Stimulated activated CD8-positive, alpha-beta memory T cell treated with anti-CD3 and anti-CD28 coated beads, Interleukin-4, amount 100 ng/mL, for 4 hours (primary cell): ENCODE data around the gene ATL3.
"Not testable (repeated sequence)": the region's sequence is repeated elsewhere in the genome, so short reads cannot be mapped to it uniquely, and the experiment has no call there.

Source experiments
- DNase-seq, 2 donors: peaks; one replicate each; pipeline ENCODE4 v3.0.0-alpha.2; 2020; ENCODE audit warnings: low read depth in 2 of 2, low spot score in 1 of 2

ATL3 gene, protein sequence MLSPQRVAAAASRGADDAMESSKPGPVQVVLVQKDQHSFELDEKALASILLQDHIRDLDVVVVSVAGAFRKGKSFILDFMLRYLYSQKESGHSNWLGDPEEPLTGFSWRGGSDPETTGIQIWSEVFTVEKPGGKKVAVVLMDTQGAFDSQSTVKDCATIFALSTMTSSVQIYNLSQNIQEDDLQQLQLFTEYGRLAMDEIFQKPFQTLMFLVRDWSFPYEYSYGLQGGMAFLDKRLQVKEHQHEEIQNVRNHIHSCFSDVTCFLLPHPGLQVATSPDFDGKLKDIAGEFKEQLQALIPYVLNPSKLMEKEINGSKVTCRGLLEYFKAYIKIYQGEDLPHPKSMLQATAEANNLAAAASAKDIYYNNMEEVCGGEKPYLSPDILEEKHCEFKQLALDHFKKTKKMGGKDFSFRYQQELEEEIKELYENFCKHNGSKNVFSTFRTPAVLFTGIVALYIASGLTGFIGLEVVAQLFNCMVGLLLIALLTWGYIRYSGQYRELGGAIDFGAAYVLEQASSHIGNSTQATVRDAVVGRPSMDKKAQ

GRCh38 chr11:63671322-63672155 lies at the start of gene ATL3:
TSS of gene ATL3 (minus strand) at chr11:63671376. CDS start at chr11:63671335, 41 bp downstream.
- DNase-seq, result peak; percentile 92 to 93

DNA sequence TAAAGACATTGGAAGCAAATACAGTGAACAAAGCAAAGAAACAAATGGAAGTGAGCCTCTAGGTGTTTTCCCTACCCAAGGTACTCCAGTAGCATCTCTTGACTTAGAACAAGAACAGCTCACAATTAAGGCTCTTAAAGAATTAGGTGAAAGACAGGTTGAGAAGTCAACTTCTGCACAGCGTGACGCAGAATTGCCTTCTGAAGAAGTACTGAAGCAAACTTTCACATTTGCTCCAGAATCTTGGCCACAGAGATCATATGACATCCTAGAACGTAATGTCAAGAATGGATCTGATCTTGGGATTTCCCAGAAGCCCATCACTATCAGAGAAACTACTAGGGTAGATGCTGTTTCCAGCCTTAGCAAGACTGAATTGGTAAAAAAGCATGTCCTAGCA lies 49.4 kb upstream of the ATL3 start:
- no peak for DNase-seq

GRCh38 chr11:63719987-63720386 lies 48.8 kb upstream of the ATL3 start:
- no peak for DNase-seq

GRCh38 chr11:63719001-63719400 lies 47.8 kb upstream of the ATL3 start:
- no peak for DNase-seq

- no peak for DNase-seq
These were observed 44.9 kb upstream of the ATL3 start for GRCh38 chr11:63716046-63716445.

DNA sequence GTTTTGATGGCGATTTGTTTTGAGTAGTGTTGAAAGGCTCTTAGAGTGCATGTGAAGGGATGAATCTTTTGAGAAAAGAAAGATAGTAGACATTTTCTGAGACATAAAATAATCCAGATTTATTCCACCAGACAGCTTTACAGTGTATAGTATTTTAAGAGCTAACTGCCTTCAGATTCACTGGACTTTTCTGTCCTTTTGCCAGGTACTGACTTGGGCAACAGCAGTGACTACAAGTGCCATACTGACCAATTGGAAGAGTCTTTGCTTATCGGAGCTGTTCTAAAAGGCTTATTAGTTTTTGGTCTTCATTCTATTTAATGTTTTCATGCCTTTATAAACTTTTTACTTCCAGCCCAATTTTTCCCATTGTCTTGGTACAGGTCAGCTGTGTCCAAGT lies 42.6 kb upstream of the ATL3 start:
- no peak for DNase-seq

GRCh38 chr11:63711838-63712237 lies 40.7 kb upstream of the ATL3 start:
- DNase-seq, result no peak

DNA sequence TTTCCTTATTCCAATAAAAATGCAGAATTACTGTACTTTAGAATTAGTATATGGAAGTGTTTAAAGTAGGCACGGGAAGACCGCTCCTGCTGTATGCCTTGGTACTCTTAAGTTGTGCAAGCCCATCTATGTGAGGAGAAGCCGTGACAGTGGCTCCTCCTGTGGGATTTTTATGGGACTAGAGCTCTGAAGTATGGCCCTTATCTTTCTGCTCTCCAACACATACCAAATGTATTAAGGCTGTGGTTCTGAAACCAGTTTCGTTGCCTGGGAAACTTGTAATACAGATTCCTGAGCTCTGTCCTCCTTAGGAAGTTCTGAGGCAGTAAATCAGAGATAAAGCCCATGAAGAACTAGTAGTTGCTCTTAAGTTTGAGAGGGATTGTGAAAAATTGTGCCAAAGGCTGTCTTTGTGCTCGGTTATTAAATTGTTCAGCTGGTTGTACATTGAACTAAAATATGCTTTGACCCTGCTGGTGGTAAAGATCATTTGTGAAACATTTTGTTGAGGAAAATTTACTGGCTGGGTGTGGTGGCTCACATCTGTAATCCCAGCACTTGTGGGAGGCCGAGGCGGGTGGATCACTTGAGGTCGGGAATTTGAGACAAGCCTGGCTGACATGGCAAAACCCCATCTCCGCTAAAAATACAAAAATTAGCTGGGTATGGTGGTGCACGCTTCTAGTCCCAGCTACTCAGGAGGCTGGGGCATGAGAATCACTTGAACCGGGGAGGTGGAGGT lies 39.5 kb upstream of the ATL3 start:
- no peak for DNase-seq

DNA sequence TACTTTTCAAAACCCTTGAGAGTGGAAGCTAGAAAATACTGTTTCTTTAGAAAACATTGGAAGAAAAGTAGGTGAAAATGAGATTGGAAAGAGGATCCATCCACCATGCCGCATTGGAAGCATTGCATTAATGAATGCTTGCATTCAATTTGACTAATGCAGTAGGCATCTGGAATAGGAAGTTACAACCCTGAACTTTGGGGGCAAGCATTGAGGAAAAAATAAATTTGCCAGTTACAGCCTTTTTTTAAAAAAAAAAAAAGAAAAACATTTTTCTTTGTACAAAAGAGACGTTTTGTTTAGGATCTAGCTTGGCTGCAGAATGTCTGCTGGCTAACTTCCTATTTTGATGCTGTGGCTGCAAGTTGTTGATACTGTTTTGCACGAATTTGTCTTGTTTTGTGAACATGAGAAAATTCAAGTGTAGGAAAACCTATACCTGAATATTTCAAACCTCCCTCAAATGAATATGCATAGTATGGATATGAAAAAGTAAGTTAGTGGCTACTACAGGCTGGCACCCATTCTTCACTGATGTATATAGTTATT lies 38.2 kb upstream of the ATL3 start:
- no peak for DNase-seq

- DNase-seq, result no peak
These were observed 37.6 kb upstream of the ATL3 start for GRCh38 chr11:63708764-63709163.

GRCh38 chr11:63705526-63705925 lies 34.4 kb upstream of the ATL3 start:
- DNase-seq, result no peak

- no peak for DNase-seq
These were observed 28.7 kb upstream of the ATL3 start for GRCh38 chr11:63699896-63700295.

GRCh38 chr11:63698976-63699733 lies 28.0 kb upstream of the ATL3 start:
- DNase-seq, result no peak

- no peak for DNase-seq
These were observed 23.4 kb upstream of the ATL3 start for GRCh38 chr11:63694596-63694995.

DNA sequence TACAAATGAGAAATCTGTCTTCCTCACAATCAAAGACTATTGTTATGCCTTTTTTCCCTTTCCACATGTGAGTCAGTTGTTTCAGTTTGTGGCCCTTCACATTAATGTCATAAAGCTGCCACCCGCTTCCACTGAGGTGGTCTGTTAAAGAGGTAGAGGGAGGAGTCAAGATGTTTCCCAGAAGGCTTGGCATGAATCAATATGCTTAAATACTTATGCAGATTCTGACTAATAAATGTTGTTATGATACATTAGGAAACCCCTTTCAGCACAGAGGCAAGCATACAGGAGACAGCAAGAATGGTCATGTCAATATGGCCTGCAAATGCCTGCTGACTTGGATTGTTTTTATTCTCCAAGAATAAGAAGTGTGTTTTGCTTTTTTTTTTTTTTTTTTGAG lies 16.7 kb upstream of the ATL3 start:
- no peak for DNase-seq

- no peak for DNase-seq
These were observed 15.8 kb upstream of the ATL3 start for GRCh38 chr11:63686926-63687325.

GRCh38 chr11:63685158-63685721 lies 14.1 kb upstream of the ATL3 start:
- DNase-seq, result not testable (repeated sequence)

DNA sequence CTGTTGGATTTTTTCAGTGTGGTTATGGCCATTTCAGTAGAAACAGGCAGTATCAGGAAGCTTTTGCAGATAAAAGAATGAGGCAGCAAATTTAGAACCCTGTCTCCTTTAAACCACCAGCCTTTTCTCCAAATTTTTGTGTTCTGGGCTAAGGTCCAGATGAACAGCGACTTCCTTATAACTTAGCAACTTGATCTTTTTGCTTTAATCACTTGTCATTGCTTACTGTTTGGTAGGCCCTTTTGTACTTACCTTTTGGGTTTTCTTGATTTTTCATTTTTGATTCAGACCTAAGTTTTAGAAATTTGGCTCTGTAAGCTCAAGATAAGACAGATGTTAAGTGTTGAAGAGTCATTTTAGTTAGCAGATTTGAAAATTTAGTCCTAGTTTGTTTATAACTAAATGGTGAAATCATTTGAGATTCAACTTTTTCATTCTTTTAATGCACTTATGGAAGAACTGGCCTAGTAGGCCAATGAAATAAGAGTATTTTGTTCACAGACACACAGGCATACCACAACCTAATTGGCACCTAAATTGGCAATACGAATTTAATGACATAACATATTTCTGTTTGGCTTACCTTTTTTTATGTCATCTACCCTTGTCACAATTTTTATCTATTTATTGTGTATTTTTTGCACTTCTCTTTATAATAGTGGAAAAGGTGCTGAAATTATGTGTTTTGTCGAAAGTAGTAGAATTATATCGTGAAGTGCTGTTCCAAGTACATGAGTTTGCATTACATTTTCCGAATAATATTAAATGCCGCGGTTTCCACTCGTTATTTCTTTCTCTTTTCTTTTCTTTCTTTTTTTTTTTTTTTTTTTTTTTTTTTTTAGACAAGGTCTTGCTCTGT lies 12.2 kb upstream of the ATL3 start:
- DNase-seq, result no peak
